ENCODE measurements around the gene ARHGAP15. TPM values are rescaled to one million over a fixed set of nuclear protein-coding genes. Genes with fewer than 3 reads are reported as not detected.

The ARHGAP15 gene
- total RNA-seq, 2 experiments from 2014 or later: 72.1 to 98.4 TPM

- BruUV-seq (replicated peaks): no TSS peak
- Histone ChIP-seq H4K20me1 (ENCODE audit: insufficient read depth, low read length) (no peaks in the 10 kb centered on the region), H3K9me3 (ENCODE audit: low read length) (no peaks in the 10 kb centered on the region), H3K4me3 (ENCODE audit: low read depth, low read length, poor library complexity, severe bottlenecking) (no peak overlapping the region), H3K79me2 (ENCODE audit: insufficient read depth, low read depth, low read length) (no peaks in the 10 kb centered on the region), H3K9me2 (ENCODE audit: insufficient read depth, low read length) (no peaks in the 10 kb centered on the region), H3K36me3 (ENCODE audit: insufficient read depth, low read length) (peaks cover 21% of the 10 kb centered on the region; the same call in 1 of the 2 replicates), H3K4me1 (ENCODE audit: insufficient read depth, low read length, poor library complexity, severe bottlenecking) (no peaks in the 10 kb centered on the region), H3K4me2 (ENCODE audit: low read length) (no peak overlapping the region), H2AFZ (ENCODE audit: low read length) (no peak overlapping the region), H3K27ac (ENCODE audit: low read depth, low read length, poor library complexity, severe bottlenecking) (no peak overlapping the region)
- ChIA-PET POLR2A (interaction anchor here (0.6 to 1.7 kb wide), 3 partner anchors 19 to 178 kb away, joined by 3 to 5 read pairs (median 3); no protein-coding TSS in a partner anchor), CTCF (ENCODE audit: unreplicated experiment) (no interaction called here)
- TF ChIP-seq EZH2phosphoT487 (IDR thresholded peaks at IDR 0.05; ENCODE audit: borderline replicate concordance, low read depth, low read length): no peak
- TF ChIP-seq CTCF (conservative IDR thresholded peaks at IDR 0.05; ENCODE audit: low read length): no peak
- intact Hi-C loops (cut with micrococcal nuclease; ENCODE audit: unreplicated experiment): no loop called here
- DNase-seq (ENCODE audit: low spot score): no peak
These were observed 572.6 kb downstream of the ARHGAP15 start for GRCh38 chr2:143701785-143702184.

- TF ChIP-seq EZH2phosphoT487 (IDR thresholded peaks at IDR 0.05; ENCODE audit: borderline replicate concordance, low read depth, low read length) (no peak), CTCF (conservative IDR thresholded peaks at IDR 0.05; ENCODE audit: low read length) (no peak)
These were observed 573.7 kb downstream of the ARHGAP15 start for GRCh38 chr2:143702931-143703330.

GRCh38 chr2:143704451-143705106, 575.4 kb downstream of the ARHGAP15 start:
- Histone ChIP-seq H3K4me1 (ENCODE audit: insufficient read depth, low read length, poor library complexity, severe bottlenecking) (no peaks in the 10 kb centered on the region), H3K36me3 (ENCODE audit: insufficient read depth, low read length) (peaks cover 23% of the 10 kb centered on the region; the same call in 1 of the 2 replicates), H3K27ac (ENCODE audit: low read depth, low read length, poor library complexity, severe bottlenecking) (no peak overlapping the region), H3K9me2 (ENCODE audit: insufficient read depth, low read length) (no peaks in the 10 kb centered on the region), H3K4me2 (ENCODE audit: low read length) (no peak overlapping the region), H4K20me1 (ENCODE audit: insufficient read depth, low read length) (no peaks in the 10 kb centered on the region), H3K9me3 (ENCODE audit: low read length) (no peaks in the 10 kb centered on the region), H3K79me2 (ENCODE audit: insufficient read depth, low read depth, low read length) (no peaks in the 10 kb centered on the region), H3K4me3 (ENCODE audit: low read depth, low read length, poor library complexity, severe bottlenecking) (no peak overlapping the region), H2AFZ (ENCODE audit: low read length) (no peak overlapping the region)
- no peak for TF ChIP-seq CTCF (conservative IDR thresholded peaks at IDR 0.05; ENCODE audit: low read length)
- TF ChIP-seq EZH2phosphoT487 (IDR thresholded peaks at IDR 0.05; ENCODE audit: borderline replicate concordance, low read depth, low read length): no peak
- CTCF ChIA-PET (ENCODE audit: unreplicated experiment): no interaction called here
- no TSS peak for BruUV-seq (replicated peaks)
- no peak for DNase-seq (ENCODE audit: low spot score)
- intact Hi-C loops (cut with micrococcal nuclease; ENCODE audit: unreplicated experiment): no loop called here
- POLR2A ChIA-PET: no interaction called here

More at GRCh38 chr2:143702931-143703330, 573.7 kb downstream of the ARHGAP15 start:
- intact Hi-C loops (cut with micrococcal nuclease; ENCODE audit: unreplicated experiment): no loop called here
- Histone ChIP-seq H3K79me2 (ENCODE audit: insufficient read depth, low read depth, low read length) (no peaks in the 10 kb centered on the region), H3K36me3 (ENCODE audit: insufficient read depth, low read length) (peaks cover 23% of the 10 kb centered on the region; the same call in 1 of the 2 replicates), H3K4me1 (ENCODE audit: insufficient read depth, low read length, poor library complexity, severe bottlenecking) (no peaks in the 10 kb centered on the region), H3K27ac (ENCODE audit: low read depth, low read length, poor library complexity, severe bottlenecking) (no peak overlapping the region), H3K9me2 (ENCODE audit: insufficient read depth, low read length) (no peaks in the 10 kb centered on the region), H3K4me2 (ENCODE audit: low read length) (no peak overlapping the region), H4K20me1 (ENCODE audit: insufficient read depth, low read length) (no peaks in the 10 kb centered on the region), H3K9me3 (ENCODE audit: low read length) (no peaks in the 10 kb centered on the region), H2AFZ (ENCODE audit: low read length) (no peak overlapping the region), H3K4me3 (ENCODE audit: low read depth, low read length, poor library complexity, severe bottlenecking) (no peak overlapping the region)
- no TSS peak for BruUV-seq (replicated peaks)
- ChIA-PET CTCF (ENCODE audit: unreplicated experiment) (no interaction called here), POLR2A (interaction anchor here (0.7 kb wide), 1 partner anchor 1853 kb away, joined by 3 read pairs; no protein-coding TSS in a partner anchor)
- DNase-seq (ENCODE audit: low spot score): no peak

All from OCI-LY7 (cell line).